Central memory CD4-positive, alpha-beta T cell (primary cell): ENCODE data around the gene PAM16.

Experiments
- DNase-seq: peaks from one replicate; pipeline ENCODE4 v3.0.0; 2022

Gene PAM16

GRCh38 chr16:4317532-4318450 lies 33.3 kb downstream of the PAM16 start:
- no peak for DNase-seq

- no peak for DNase-seq
Measured at GRCh38 chr16:4316864-4317531, 34.1 kb downstream of the PAM16 start.

GRCh38 chr16:4316108-4316863 lies 34.8 kb downstream of the PAM16 start:
- DNase-seq = no peak

DNA sequence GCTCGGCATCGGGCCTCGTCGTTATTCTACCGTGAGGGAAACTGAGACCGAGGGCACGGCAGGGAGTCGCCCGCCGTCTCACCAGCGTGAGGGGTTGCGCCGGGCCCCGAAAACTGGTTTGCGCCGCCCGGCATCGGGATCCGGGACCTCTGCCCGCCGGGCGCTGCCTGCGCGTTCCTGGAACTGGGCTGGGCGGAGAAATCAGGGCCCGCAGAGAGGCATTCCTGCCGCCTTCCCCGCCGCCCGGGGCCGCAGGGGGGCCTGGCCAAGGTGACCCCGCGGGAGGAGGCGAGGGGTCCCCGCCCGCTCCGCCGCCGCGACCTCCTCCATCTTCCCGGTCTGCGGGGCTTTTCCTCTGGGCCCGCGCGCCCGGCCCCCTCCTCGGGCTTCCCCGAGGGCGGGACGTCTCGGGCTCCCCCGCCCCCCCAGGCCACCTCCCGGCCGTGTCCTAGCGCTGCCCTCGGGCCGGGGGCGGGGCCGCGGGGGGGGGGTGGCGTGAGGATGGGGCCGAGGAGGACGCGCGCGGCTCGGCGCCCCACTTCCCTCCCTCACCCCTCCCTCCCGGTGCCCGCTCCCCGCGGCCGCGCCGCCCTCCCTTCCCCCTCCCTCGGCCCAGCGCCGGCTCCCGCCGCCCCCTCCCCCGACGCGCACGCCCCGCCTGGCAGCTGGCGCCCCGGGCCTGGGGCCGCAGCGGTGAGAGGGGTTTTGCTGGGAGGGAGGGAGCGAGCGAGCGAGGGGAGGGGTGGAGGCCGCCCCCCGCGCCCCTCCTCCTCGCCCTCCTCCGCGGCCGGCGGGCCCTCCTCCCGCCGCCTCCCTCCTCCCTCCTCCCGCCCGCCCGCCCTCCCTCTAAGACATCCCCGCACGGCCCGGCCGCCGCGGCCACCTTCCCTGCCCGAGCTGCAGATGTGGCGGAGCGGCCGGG lies 35.7 kb downstream of the PAM16 start, which contains the start of gene GLIS2:
GLIS2 (plus strand) TSS at position 882 of the 922 bp plus-strand sequence. CDS start 16,214 bp downstream, outside the sequence.
- DNase-seq = no peak

- DNase-seq = no peak
Measured at GRCh38 chr16:4314532-4315185, 36.5 kb downstream of the PAM16 start.

GRCh38 chr16:4313563-4314531 lies 37.3 kb downstream of the PAM16 start:
- no peak for DNase-seq

GRCh38 chr16:4309833-4310266 lies 41.3 kb downstream of the PAM16 start:
- peak; percentile 35 for DNase-seq

DNA sequence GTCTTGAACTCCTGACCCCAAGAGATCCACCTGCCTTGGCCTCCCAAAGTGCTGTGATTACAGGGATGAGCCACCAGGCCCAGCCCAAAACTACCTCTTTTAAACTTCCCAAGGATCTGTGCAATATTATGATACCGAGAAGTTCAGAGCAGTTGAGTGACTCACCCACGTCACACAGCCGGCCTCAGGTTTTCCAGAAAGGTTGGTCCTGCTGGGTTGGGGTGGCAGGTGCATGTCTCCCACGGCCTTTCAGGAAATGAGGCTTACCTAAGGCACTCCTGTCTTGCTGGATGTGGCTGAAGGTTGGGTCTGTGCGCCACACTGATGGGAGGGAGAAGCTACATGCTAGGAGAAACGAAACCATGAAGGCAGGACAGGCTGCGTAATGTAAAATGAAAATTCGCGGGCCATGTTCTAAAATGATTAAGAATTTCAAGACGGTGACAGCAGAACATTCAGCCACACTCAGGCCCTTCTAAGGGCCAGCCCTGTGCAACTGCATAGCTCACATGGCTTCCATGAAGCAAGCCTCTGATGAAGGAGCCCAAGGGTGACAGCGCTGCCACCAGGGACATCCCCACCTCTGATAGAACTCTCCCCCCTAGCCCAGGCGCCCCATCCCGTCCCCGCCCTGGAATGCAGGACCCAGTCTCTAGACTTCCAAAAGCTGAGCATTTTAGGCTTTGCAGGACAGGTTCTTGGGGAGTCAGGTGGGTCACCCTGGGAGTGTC lies 41.9 kb downstream of the PAM16 start:
- no peak for DNase-seq

GRCh38 chr16:4307215-4308037 lies 43.7 kb downstream of the PAM16 start:
- DNase-seq = peak; percentile 98

DNA sequence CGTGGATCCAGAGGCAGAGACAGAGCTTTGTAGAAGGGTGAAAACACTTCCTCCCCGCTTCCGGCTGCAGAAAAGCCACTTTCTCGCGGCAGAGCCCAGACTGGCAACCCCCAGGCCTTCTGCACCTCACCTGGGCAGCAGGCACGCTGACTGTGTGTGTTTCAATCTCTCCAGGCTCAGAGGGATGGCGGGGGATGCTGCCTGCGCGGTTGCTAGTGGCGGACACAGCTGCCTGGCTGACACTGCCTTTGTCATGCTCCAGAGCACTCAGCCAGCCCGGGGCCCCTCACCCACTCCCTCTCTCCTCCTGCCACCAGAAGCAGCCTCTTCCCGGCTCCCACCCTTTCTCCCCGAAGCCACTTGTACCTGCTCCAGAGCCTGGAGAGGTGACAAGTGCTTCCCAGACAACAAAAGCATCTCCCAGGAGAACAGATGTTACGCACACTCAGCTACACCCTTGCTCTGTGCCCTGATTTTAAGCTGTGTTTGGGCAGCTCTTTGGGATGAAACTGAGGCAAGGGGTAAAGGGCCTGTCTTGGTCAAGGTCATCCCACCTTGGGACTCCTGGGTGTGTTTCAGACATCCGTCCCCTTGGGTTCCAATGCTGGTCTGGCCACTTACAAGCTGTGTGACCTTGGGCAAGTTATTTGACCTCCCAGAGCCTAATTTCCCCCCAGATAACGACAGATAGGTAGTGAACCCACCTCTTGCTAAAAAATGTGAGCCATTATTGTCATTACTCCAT lies 44.5 kb downstream of the PAM16 start:
- peak; percentile 50 for DNase-seq

- DNase-seq = no peak
Measured at GRCh38 chr16:4303973-4304372, 47.1 kb downstream of the PAM16 start.

DNA sequence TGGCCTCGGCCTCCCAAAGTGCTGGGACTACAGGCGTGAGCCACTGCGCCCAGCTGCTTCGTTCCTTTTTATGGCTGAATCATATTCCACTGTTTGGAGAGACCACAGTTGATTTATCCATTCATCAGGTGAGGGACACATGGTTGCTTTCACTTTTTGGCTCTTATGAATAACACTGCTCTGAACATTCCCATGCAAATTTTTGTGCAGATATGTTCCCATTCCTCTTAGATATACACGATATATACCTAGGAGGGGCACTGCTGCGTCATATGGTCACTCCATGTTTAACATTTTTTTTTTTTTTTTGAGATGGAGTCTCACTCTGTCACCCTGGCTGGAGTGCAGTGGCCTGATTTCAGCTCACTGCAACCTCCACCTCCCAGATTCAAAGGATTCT lies 49.2 kb downstream of the PAM16 start:
- no peak for DNase-seq

DNA sequence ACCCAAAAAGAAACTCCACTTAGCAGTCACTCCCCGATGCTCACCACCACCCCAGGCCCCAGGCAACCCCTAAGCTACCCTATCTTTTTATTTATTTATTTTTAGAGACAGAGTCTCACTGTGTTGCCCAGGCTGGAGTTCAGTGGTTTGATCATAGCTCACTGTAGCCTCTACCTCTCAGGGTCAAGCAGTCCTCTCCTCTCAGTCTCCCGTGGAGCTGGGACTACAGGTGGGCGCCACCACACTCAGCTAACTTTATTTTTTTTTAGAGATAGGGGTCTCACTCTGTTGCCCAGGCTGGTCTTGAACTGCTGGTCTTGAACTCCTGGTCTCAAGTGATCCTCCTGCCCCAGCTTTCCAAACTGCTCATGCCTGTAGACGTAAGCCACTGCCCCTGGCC lies 49.9 kb downstream of the PAM16 start:
- DNase-seq = no peak

GRCh38 chr16:4298761-4299522 lies 52.2 kb downstream of the PAM16 start:
- DNase-seq = no peak

GRCh38 chr16:4297480-4297879 lies 53.6 kb downstream of the PAM16 start:
- DNase-seq = no peak

DNA sequence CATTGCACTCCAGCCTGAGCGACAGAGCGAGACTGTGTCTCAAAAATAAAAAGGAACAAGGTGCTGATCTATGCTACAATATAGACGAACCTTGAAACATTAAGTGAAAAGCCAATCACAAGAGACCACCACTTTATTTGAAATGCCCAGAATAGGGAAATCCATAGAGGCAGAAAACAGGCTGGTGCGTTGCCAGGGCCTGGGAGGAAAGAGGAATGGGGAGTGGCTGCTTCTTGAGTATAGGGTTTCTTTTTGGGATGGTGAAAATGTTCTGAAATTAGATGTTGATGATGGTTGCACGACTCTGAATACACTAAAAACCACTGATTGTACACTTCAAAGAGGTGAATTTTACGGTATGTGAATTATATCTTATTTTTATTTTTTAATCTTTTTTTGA lies 55.5 kb downstream of the PAM16 start:
- no peak for DNase-seq
